ENCODE results near the gene MST1R. TPM values are rescaled to one million over a fixed set of nuclear protein-coding genes. Genes with fewer than 3 reads are reported as not detected.

The MST1R gene
- total and polyA plus RNA-seq, 2 donors (not counting 3 experiments of a cell fraction or from before 2014, with no cell fraction given) = 0.93 to 2.4 TPM

DNA sequence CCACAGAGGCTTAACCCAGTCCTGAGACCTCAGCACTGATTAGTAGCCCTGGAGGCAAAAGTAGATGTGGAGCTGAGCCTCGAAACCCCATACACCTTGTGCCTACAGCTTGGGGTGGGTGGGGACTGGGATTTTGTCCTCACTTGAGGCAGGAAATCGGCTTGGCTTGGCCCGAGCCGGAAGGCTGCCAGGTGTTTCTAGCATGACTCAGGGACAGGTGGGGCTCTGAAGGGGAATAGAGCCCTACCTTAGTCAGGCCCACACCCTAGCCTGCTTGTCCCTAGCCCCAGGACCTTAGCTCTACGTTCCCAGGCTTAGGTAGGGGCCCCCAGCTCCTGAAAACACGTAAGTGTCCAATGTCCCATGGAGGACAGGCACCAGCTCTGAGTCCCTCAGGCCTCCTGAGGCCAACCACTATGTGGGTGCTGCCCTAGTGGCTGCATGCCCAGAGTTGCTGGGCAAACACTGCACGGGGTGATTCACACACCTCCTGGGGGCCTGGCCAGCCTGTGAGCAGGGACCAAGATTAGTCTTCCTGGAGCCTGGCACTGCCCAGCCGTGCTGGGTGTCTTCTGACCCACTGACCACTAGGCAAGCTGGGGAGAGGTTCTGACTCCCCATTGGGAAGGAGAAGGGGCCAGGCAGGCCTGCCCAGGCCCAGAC lies 3.1 kb downstream of the MST1R start:
- H3K27ac ChIP-seq (ENCODE audit: insufficient read depth, low read depth, low read length) = no peak overlapping the region
- H3K4me3 ChIP-seq (replicated peaks in 1 of 3; ENCODE audit: insufficient read depth in 1 of 3, low read depth in 1 of 3, low read length in 3 of 3) = no peak overlapping the region
- no peak overlapping the region for H3K9ac ChIP-seq (replicated peaks; ENCODE audit: extremely low read depth, insufficient read depth, low read length)

More for the DNA sequence above, 3.1 kb downstream of the MST1R start:
- CTCF ChIA-PET = interaction anchor here (0.7 to 5.5 kb wide), 11 partner anchors 12 to 363 kb away, joined by 3 to 65 read pairs (median 5); partner anchors contain the start of gene INKA1
- H3K4me1 ChIP-seq (ENCODE audit: control insufficient read depth, extremely low read depth, insufficient read depth, low read length) = peaks cover 8% of the 10 kb centered on the region
- no peak for FAIRE-seq
- no peaks in the 10 kb centered on the region for H4K20me1 ChIP-seq (replicated peaks; ENCODE audit: control insufficient read depth, extremely low read depth, insufficient read depth, low read length)
- intact Hi-C loops (cut with micrococcal nuclease) (no loop called here), dilution Hi-C loops (cut with MboI; ENCODE audit: extremely low pct_ligation_motif_present, low sequenced_read_pairs) (no loop called here)
- no peak for DNase-seq (ENCODE audit: low read depth, low spot score)
- no peak overlapping the region for H2AFZ ChIP-seq (ENCODE audit: low read depth, low read length)
- no peaks in the 10 kb centered on the region for H3K36me3 ChIP-seq (ENCODE audit: control insufficient read depth in 2 of 2, extremely low read depth in 1 of 2, insufficient read depth in 2 of 2, low read length in 2 of 2)
- H3K79me2 ChIP-seq (ENCODE audit: control insufficient read depth, insufficient read depth, low read length) = no peaks in the 10 kb centered on the region
- no peaks in the 10 kb centered on the region for H3K9me1 ChIP-seq (replicated peaks; ENCODE audit: control insufficient read depth, extremely low read depth, insufficient read depth, low read length)
- POLR2A ChIA-PET = no interaction called here
- no peak overlapping the region for H3K4me2 ChIP-seq (ENCODE audit: insufficient read depth, low read length)
- H3K9me3 ChIP-seq (replicated peaks; ENCODE audit: control insufficient read depth, insufficient read depth, low read length) = no peaks in the 10 kb centered on the region
- TF ChIP-seq POLR2AphosphoS5 (IDR thresholded peaks at IDR 0.05; ENCODE audit: insufficient read depth, low read depth, low read length) (no peak), EZH2 (IDR thresholded peaks at IDR 0.05; ENCODE audit: borderline replicate concordance, low read depth, low read length, severe bottlenecking) (no peak), FOS (IDR thresholded peaks at IDR 0.05; ENCODE audit: borderline replicate concordance, insufficient read depth, low read length) (no peak), MYC (IDR thresholded peaks at IDR 0.05; ENCODE audit: low read depth, low read length) (no peak), JUN (IDR thresholded peaks at IDR 0.05; ENCODE audit: borderline replicate concordance, insufficient read depth, insufficient read length, low read depth) (no peak), POLR2A (IDR thresholded peaks at IDR 0.05; ENCODE audit: low read depth, low read length) (no peak), GATA2 (IDR thresholded peaks at IDR 0.05; ENCODE audit: insufficient read depth, insufficient read length, low read depth, low read length) (no peak)
- TF ChIP-seq, protein P1, sequence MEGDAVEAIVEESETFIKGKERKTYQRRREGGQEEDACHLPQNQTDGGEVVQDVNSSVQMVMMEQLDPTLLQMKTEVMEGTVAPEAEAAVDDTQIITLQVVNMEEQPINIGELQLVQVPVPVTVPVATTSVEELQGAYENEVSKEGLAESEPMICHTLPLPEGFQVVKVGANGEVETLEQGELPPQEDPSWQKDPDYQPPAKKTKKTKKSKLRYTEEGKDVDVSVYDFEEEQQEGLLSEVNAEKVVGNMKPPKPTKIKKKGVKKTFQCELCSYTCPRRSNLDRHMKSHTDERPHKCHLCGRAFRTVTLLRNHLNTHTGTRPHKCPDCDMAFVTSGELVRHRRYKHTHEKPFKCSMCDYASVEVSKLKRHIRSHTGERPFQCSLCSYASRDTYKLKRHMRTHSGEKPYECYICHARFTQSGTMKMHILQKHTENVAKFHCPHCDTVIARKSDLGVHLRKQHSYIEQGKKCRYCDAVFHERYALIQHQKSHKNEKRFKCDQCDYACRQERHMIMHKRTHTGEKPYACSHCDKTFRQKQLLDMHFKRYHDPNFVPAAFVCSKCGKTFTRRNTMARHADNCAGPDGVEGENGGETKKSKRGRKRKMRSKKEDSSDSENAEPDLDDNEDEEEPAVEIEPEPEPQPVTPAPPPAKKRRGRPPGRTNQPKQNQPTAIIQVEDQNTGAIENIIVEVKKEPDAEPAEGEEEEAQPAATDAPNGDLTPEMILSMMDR (IDR thresholded peaks at IDR 0.05; ENCODE audit: extremely low read depth in 1 of 2, insufficient read depth in 1 of 2, low read depth in 1 of 2, low read length in 2 of 2) = no peak
- TF ChIP-seq, protein P2, sequence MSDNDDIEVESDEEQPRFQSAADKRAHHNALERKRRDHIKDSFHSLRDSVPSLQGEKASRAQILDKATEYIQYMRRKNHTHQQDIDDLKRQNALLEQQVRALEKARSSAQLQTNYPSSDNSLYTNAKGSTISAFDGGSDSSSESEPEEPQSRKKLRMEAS (IDR thresholded peaks at IDR 0.05; ENCODE audit: insufficient read depth, insufficient read length) = no peak
- no peaks in the 10 kb centered on the region for H3K27me3 ChIP-seq (ENCODE audit: control insufficient read depth in 2 of 2, insufficient read depth in 2 of 2, low read length in 2 of 2)
- no TSS peak for BruUV-seq (replicated peaks)
